A549 treated with AZD9567 at 1 μM for 4 hours (cell line): Measurements from ENCODE around the gene CATSPERB. TPM values are rescaled to one million over a fixed set of nuclear protein-coding genes. Genes with fewer than 3 reads are reported as not detected.

Experiments used
- total RNA-seq: library from RNA; stranded (reverse); fragments of 200-300 nt; extraction: Qiagen RNA extraction; gene quantifications from 5 replicates; pipeline ENCODE4 v1.2.3, GENCODE V29; 2022; ENCODE audit not compliant: insufficient read depth

CATSPERB gene, protein sequence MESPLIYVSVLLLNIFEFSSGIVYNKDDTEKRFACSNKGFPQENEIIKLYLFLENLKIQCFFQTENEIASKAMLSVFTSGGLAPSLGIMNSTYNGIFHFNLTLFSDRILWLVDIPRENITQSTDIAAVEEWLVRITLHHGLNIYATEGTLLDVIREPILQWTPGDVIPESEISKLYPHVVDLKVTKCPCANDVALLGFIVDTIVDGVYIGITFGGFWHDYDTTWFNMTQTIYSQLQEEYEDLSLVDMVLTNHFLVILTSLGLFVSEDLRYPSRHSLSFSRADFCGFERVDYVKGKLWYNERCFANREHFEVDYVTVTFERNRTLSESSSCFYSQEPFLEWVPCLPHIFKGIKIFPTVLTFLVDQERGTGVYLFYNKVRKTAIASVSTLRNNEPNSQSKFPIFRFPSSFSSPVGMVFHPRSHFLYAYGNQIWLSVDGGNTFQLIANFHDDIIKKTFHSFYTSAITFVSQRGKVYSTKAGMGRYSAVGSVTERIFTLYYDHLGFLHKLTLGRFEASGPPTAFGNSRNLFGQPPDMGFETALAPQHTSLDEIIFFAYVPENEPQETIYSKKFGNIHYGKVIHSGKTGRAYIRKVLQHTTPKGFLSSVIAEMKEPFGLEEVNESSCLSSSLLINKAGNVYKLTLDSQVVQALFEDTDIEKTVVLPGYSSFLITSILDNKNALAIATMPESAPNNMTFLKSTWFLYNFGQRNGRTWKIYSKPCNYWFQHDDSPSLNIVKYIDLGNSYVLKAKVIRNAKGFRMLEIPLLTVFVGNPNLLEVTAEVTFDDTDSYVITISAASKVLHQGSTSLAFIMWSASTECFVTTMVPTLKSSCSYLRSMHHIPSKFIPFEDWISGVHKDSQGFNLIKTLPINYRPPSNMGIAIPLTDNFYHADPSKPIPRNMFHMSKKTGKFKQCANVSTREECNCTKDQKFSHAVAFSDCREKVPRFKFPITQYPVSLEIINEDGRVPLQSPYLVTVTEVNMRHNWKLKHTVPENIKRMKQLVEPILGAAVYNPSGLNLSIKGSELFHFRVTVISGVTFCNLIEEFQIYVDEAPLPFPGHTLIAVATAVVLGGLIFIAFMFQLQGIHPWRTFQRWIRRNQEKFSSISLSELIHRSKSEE
- not detected in 5 replicates for total RNA-seq

DNA sequence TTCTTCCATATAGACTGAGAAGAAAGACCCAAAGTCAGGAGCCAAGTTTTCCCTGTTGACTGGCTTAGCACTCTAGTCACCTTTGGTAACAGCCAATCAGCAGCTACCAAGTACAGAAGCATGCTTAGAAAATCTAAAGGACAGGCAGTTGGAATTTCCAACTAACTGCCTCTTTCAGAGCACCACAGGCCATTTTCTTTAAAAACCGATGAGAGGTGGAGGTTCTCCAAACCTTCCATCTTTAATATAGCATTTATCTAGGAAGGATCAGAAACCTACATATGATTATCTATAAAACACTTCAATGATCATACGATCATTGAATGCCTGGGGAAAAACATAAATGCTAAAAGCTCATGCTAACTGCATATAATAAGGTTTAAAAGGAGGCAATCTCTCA, at the start of gene CATSPERB:
TSS of gene CATSPERB (minus strand) at position 101 of the 400 bp plus-strand sequence. CDS start 2,607 bp downstream, outside the sequence.

Other genes with a start within 250 kb of the CATSPERB start
- 66.8 to 74.3 TPM (median 69.1 TPM) in 5 replicates for gene PPP4R3A, start 221.8 kb downstream of the CATSPERB start, total RNA-seq
- gene TC2N, start 135.4 kb upstream of the CATSPERB start, total RNA-seq: 0.60 to 0.85 TPM (median 0.72 TPM) in 5 replicates
- gene FBLN5, start 215.6 kb upstream of the CATSPERB start, total RNA-seq: 3.6 to 5.3 TPM (median 4.4 TPM) in 5 replicates